Neural cell (in vitro differentiated cells): ENCODE data around the gene FGF14. TPM values are rescaled to one million over a fixed set of nuclear protein-coding genes. Genes with fewer than 3 reads are reported as not detected.

ENCODE experiments used
- H2AFZ ChIP-seq: fragments of 200-600, 300-800 bp; sonication (generic), shearing (Covaris generic); 2 replicates; pipeline ENCODE4 v1.6.0; 2014; ENCODE audit warnings: low read depth, mild to moderate bottlenecking, antibody characterized with exemption, low read length, moderate library complexity
- H3F3A ChIP-seq: fragments of 200-600 bp; shearing (Covaris generic); 2 replicates; pipeline ENCODE4 v1.6.1; 2016; ENCODE audit warnings: mild to moderate bottlenecking, moderate library complexity, mixed read lengths, antibody characterized with exemption, low read length; ENCODE audit not compliant: insufficient read depth, poor library complexity, severe bottlenecking
- H3K27ac ChIP-seq: fragments of 200-600, 300-800 bp; sonication (generic), shearing (Covaris generic); 2 replicates; pipeline ENCODE4 v1.5.1; 2014; ENCODE audit warnings: mild to moderate bottlenecking, low read length, moderate library complexity
- H3K27me3 ChIP-seq: fragments of 300-800, 200-600 bp; sonication (generic), shearing (Covaris generic); 2 replicates; pipeline ENCODE4 v1.6.0; 2014; ENCODE audit warnings: mild to moderate bottlenecking, low read depth, low read length, moderate library complexity; ENCODE audit not compliant: insufficient read depth
- H3K36me3 ChIP-seq: fragments of 300-800, 200-600 bp; sonication (generic), shearing (Covaris generic); 2 replicates; pipeline ENCODE4 v1.5.1; 2014; ENCODE audit warnings: mild to moderate bottlenecking, antibody characterized with exemption, low read length, moderate library complexity; ENCODE audit not compliant: insufficient read depth
- H3K4me2 ChIP-seq: fragments of 300-800, 200-600 bp; sonication (generic), shearing (Covaris generic); 2 replicates; pipeline ENCODE4 v1.6.0; 2014; ENCODE audit warnings: mild to moderate bottlenecking, low read length
- H3K4me3 ChIP-seq: fragments of 300-800, 200-600 bp; sonication (generic), shearing (Covaris generic); 2 replicates; pipeline ENCODE4 v1.5.1; 2014; ENCODE audit warnings: mild to moderate bottlenecking, low read length, moderate library complexity
- H3K79me2 ChIP-seq: fragments of 200-600 bp; shearing (Covaris generic); replicated peaks from 2 replicates; pipeline ENCODE4 v1.6.0; 2014; ENCODE audit warnings: mild to moderate bottlenecking, low read length, moderate library complexity; ENCODE audit not compliant: insufficient read depth
- H3K9ac ChIP-seq: fragments of 300-800, 200-600 bp; sonication (generic), shearing (Covaris generic); 2 replicates; pipeline ENCODE4 v1.6.1; 2016; ENCODE audit warnings: mild to moderate bottlenecking, low read length, mixed read lengths
- H3K9me2 ChIP-seq: fragments of 200-600 bp; shearing (Covaris generic); 2 replicates; pipeline ENCODE4 v1.6.1; 2016; ENCODE audit warnings: mild to moderate bottlenecking, low read length, mixed read lengths; ENCODE audit not compliant: insufficient read depth
- H3K9me3 ChIP-seq: fragments of 200-600, 300-800 bp; sonication (generic), shearing (Covaris generic); 2 replicates; pipeline ENCODE4 v1.6.1; 2016; ENCODE audit warnings: mild to moderate bottlenecking, mixed run types, low read length, moderate library complexity, mixed read lengths
- H4K20me1 ChIP-seq: fragments of 200-600 bp; shearing (Covaris generic); 2 replicates; pipeline ENCODE4 v1.6.1; 2016; ENCODE audit warnings: mild to moderate bottlenecking, mixed run types; ENCODE audit not compliant: insufficient read depth
- EP300 ChIP-seq: fragments of 450-650 bp; conservative IDR thresholded peaks from 2 replicates; pipeline ENCODE4 v1.6.1; 2014; ENCODE audit warnings: antibody characterized with exemption, mild to moderate bottlenecking, moderate library complexity; ENCODE audit not compliant: poor library complexity, severe bottlenecking
- EZH2 ChIP-seq: fragments of 200-600, 300-800 bp; shearing (Covaris generic), sonication (generic); IDR thresholded peaks from 2 replicates; pipeline ENCODE4 v1.6.1; 2014; ENCODE audit warnings: antibody characterized with exemption, low read length, borderline replicate concordance, mild to moderate bottlenecking; ENCODE audit not compliant: insufficient read depth, poor library complexity, severe bottlenecking
- MXI1 ChIP-seq: fragments of 450-650 bp; conservative IDR thresholded peaks from 2 replicates; pipeline ENCODE4 v1.6.1; 2014; ENCODE audit warnings: antibody characterized with exemption, mild to moderate bottlenecking; ENCODE audit not compliant: poor library complexity, severe bottlenecking
- POLR2AphosphoS5 ChIP-seq: IDR thresholded peaks from 2 replicates; pipeline ENCODE4 v1.6.1; 2012
- RAD21 ChIP-seq: fragments of 450-650 bp; conservative IDR thresholded peaks from 2 replicates; pipeline ENCODE4 v1.6.1; 2014; ENCODE audit warnings: antibody characterized with exemption, mild to moderate bottlenecking, moderate library complexity
- REST ChIP-seq: IDR thresholded peaks from 2 replicates; pipeline ENCODE4 v1.6.1; 2012; ENCODE audit warnings: borderline replicate concordance
- SMC3 ChIP-seq: fragments of 450-650 bp; conservative IDR thresholded peaks from 2 replicates; pipeline ENCODE4 v1.6.1; 2014; ENCODE audit warnings: antibody characterized with exemption, mild to moderate bottlenecking, moderate library complexity; ENCODE audit not compliant: poor library complexity
- TAF1 ChIP-seq: IDR thresholded peaks from 2 replicates; pipeline ENCODE4 v1.6.1; 2012; ENCODE audit warnings: low read depth
- polyA plus RNA-seq: library from polyadenylated mRNA; depleted of rRNA; stranded (reverse); fragments of >200 nt; gene quantifications from 2 replicates; pipeline ENCODE4 v1.2.3, GENCODE V29; 2014
- TF ChIP-seq, protein P1 (sequence below): fragments of 450-650 bp; IDR thresholded peaks from 2 replicates; pipeline ENCODE4 v1.5.1; 2014; ENCODE audit warnings: antibody characterized with exemption, mild to moderate bottlenecking, moderate library complexity; ENCODE audit not compliant: poor library complexity, severe bottlenecking

Gene FGF14
- polyA plus RNA-seq, 1 donor from 2014 or later, result 36.4 TPM

DNA sequence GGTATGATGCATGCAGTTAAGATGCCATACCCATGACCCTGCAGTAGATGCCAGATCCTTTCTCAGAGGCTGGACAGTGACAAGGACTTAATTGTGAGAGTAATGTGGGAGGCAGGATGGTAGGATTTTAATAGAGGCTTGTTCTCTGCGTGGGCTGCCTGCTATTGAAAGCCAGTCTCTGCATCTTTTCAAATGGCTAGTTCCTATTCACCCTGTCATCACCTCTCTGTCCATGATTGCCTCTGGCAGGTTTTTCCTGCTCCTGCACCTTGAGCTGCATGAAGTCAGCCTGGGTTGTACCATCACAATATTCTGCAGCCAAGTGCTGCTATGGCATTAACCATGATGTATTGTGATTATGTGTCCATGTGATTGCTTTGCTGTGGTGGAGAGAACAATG is 508.8 kb downstream of the FGF14 start:
- H3K36me3 ChIP-seq, result no peaks in the 10 kb centered on the region
- no peak overlapping the region for H3K4me3 ChIP-seq
- H3K79me2 ChIP-seq, result no peaks in the 10 kb centered on the region
- H3F3A ChIP-seq, result no peaks in the 10 kb centered on the region
- no peaks in the 10 kb centered on the region for H3K9me2 ChIP-seq
- H3K27ac ChIP-seq, result no peak overlapping the region
- no peak overlapping the region for H3K9ac ChIP-seq
- H2AFZ ChIP-seq, result no peak overlapping the region
- no peaks in the 10 kb centered on the region for H4K20me1 ChIP-seq
- H3K9me3 ChIP-seq, result no peaks in the 10 kb centered on the region
- TF ChIP-seq MXI1 (no peak), SMC3 (no peak)
- H3K4me2 ChIP-seq, result no peak overlapping the region
- no peaks in the 10 kb centered on the region for H3K27me3 ChIP-seq

- Histone ChIP-seq H2AFZ (no peak overlapping the region), H3K27me3 (no peaks in the 10 kb centered on the region), H3K9me3 (no peaks in the 10 kb centered on the region), H3K36me3 (no peaks in the 10 kb centered on the region), H3K9me2 (no peaks in the 10 kb centered on the region), H3F3A (no peaks in the 10 kb centered on the region), H3K79me2 (no peaks in the 10 kb centered on the region), H3K9ac (no peak overlapping the region), H3K4me3 (no peak overlapping the region), H3K4me2 (no peak overlapping the region), H4K20me1 (no peaks in the 10 kb centered on the region), H3K27ac (no peak overlapping the region)
- no peak for TF ChIP-seq EP300
- no peak for TF ChIP-seq TAF1
- TF ChIP-seq, protein P1, sequence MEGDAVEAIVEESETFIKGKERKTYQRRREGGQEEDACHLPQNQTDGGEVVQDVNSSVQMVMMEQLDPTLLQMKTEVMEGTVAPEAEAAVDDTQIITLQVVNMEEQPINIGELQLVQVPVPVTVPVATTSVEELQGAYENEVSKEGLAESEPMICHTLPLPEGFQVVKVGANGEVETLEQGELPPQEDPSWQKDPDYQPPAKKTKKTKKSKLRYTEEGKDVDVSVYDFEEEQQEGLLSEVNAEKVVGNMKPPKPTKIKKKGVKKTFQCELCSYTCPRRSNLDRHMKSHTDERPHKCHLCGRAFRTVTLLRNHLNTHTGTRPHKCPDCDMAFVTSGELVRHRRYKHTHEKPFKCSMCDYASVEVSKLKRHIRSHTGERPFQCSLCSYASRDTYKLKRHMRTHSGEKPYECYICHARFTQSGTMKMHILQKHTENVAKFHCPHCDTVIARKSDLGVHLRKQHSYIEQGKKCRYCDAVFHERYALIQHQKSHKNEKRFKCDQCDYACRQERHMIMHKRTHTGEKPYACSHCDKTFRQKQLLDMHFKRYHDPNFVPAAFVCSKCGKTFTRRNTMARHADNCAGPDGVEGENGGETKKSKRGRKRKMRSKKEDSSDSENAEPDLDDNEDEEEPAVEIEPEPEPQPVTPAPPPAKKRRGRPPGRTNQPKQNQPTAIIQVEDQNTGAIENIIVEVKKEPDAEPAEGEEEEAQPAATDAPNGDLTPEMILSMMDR, result no peak
- TF ChIP-seq REST, result no peak
Measured at GRCh38 chr13:101892296-101892695, 509.6 kb downstream of the FGF14 start.

DNA sequence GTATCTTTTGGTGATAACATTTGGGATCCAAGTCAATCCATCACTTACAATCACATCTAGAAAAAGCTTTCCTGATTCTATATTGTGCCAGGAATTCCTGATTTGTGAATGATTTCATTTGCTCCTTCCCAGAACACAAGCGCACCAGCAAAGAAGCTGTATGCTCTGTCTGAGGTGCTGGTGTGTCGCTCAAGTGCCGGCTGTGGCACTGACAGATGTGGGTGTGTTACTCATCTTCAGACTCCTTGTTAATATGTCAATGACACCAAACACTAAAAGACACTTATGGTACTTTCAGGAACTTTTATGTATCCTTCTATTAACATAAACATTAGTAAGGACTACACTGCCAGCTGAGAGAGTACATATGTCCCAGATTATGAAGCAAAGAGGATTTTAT is 520.3 kb downstream of the FGF14 start:
- H3K79me2 ChIP-seq, result no peaks in the 10 kb centered on the region
- H3K27ac ChIP-seq, result no peak overlapping the region
- no peaks in the 10 kb centered on the region for H3F3A ChIP-seq
- no peaks in the 10 kb centered on the region for H3K9me3 ChIP-seq
- H3K27me3 ChIP-seq, result no peaks in the 10 kb centered on the region
- H3K4me2 ChIP-seq, result no peak overlapping the region
- no peak for TF ChIP-seq SMC3
- peak; percentile 61 for TF ChIP-seq REST
- no peak for TF ChIP-seq EZH2
- no peak for TF ChIP-seq POLR2AphosphoS5
- TF ChIP-seq MXI1, result no peak
- no peak for TF ChIP-seq TAF1
- TF ChIP-seq, protein P1, result no peak
- peak; percentile 12 for TF ChIP-seq EP300
- TF ChIP-seq RAD21, result no peak
- H3K36me3 ChIP-seq, result no peaks in the 10 kb centered on the region
- H2AFZ ChIP-seq, result no peak overlapping the region
- no peaks in the 10 kb centered on the region for H4K20me1 ChIP-seq
- H3K4me3 ChIP-seq, result no peak overlapping the region
- no peaks in the 10 kb centered on the region for H3K9me2 ChIP-seq
- no peak overlapping the region for H3K9ac ChIP-seq
